Neuronal stem cell (in vitro differentiated cells): ENCODE results near the gene GTSF1L.
A peak's percentile ranks its signal among the peaks of the same experiment; 100 is the strongest.

Experiments
- DNase-seq: peaks from one replicate; pipeline ENCODE4 v3.0.0-alpha.2; 2013; ENCODE audit warnings: low spot score
- H2AFZ ChIP-seq: one replicate; pipeline ENCODE4 v1.6.1; 2013; ENCODE audit warnings: mild to moderate bottlenecking, low read length, inconsistent platforms
- H2AK5ac ChIP-seq: 2 replicates; pipeline ENCODE4 v1.6.1; 2013; ENCODE audit warnings: low read depth, mild to moderate bottlenecking, inconsistent platforms, low read length, moderate library complexity, mixed read lengths
- H2BK120ac ChIP-seq: 2 replicates; pipeline ENCODE4 v1.6.1; 2013; ENCODE audit warnings: low read depth, mild to moderate bottlenecking, inconsistent platforms, low read length, moderate library complexity, mixed read lengths
- H2BK12ac ChIP-seq: one replicate; pipeline ENCODE4 v1.6.1; 2013; ENCODE audit warnings: low read length, inconsistent platforms
- H2BK15ac ChIP-seq: 2 replicates; pipeline ENCODE4 v1.6.1; 2013; ENCODE audit warnings: mild to moderate bottlenecking, low read length, inconsistent platforms, mixed read lengths
- H2BK5ac ChIP-seq: one replicate; pipeline ENCODE4 v1.6.1; 2013; ENCODE audit warnings: inconsistent platforms, mild to moderate bottlenecking, low read length, moderate library complexity
- H3K14ac ChIP-seq: one replicate; pipeline ENCODE4 v1.6.1; 2013; ENCODE audit warnings: low read length, inconsistent platforms
- H3K18ac ChIP-seq: 2 replicates; pipeline ENCODE4 v1.6.1; 2013; ENCODE audit warnings: low read length, inconsistent platforms
- H3K23ac ChIP-seq: 2 replicates; pipeline ENCODE4 v1.6.1; 2013; ENCODE audit warnings: low read depth, mild to moderate bottlenecking, mixed read lengths, low read length, inconsistent platforms; ENCODE audit not compliant: poor library complexity
- H3K27ac ChIP-seq: replicated peaks from 3 replicates; pipeline ENCODE4 v1.5.1; 2013; ENCODE audit warnings: low read length, inconsistent platforms
- H3K27me3 ChIP-seq, 3 experiments: 2 replicates each; pipeline ENCODE4 v1.6.1; 2013; ENCODE audit warnings: low read length in 3 of 3, mild to moderate bottlenecking in 2 of 3, inconsistent platforms in 1 of 3, low read depth in 1 of 3, mixed read lengths in 1 of 3, moderate library complexity in 1 of 3; ENCODE audit not compliant: control insufficient read depth in 3 of 3, insufficient read depth in 3 of 3
- H3K36me3 ChIP-seq, 2 donors: replicated peaks in 1 of 2; 2 replicates each; pipeline ENCODE4 v1.6.1; 2013; ENCODE audit warnings: low read length in 2 of 2; ENCODE audit not compliant: control insufficient read depth in 2 of 2, insufficient read depth in 2 of 2
- H3K4ac ChIP-seq: 2 replicates; pipeline ENCODE4 v1.6.1; 2013; ENCODE audit warnings: inconsistent platforms, mild to moderate bottlenecking, low read length, moderate library complexity
- H3K4me1 ChIP-seq, 2 donors: 1 replicate in 1 of 2; 2 replicates in 1 of 2; pipeline ENCODE4 v1.6.1; 2013; ENCODE audit warnings: low read length in 2 of 2, low read depth in 1 of 2; ENCODE audit not compliant: control insufficient read depth in 2 of 2, insufficient read depth in 1 of 2
- H3K4me2 ChIP-seq: one replicate; pipeline ENCODE4 v1.6.1; 2013; ENCODE audit warnings: mild to moderate bottlenecking, low read length, inconsistent platforms; ENCODE audit not compliant: insufficient read depth, poor library complexity, severe bottlenecking
- H3K4me3 ChIP-seq, 2 donors: 2 replicates each; pipeline ENCODE4 v1.5.1; 2013; ENCODE audit warnings: low read length in 2 of 2, mild to moderate bottlenecking in 2 of 2, inconsistent platforms in 1 of 2, moderate library complexity in 1 of 2
- H3K79me1 ChIP-seq: one replicate; pipeline ENCODE4 v1.6.1; 2013; ENCODE audit warnings: low read depth, mild to moderate bottlenecking, inconsistent platforms, low read length, moderate library complexity
- H3K9ac ChIP-seq: one replicate; pipeline ENCODE4 v1.6.1; 2013; ENCODE audit warnings: mild to moderate bottlenecking, low read depth, low read length, inconsistent platforms; ENCODE audit not compliant: poor library complexity
- H3K9me3 ChIP-seq, 2 donors: replicated peaks in 1 of 2; 2 replicates each; pipeline versions ENCODE3 to v1.6.1; 2013; ENCODE audit warnings: low read length in 2 of 2, mild to moderate bottlenecking in 2 of 2, inconsistent platforms in 1 of 2, low read depth in 1 of 2, mixed read lengths in 1 of 2, moderate library complexity in 1 of 2; ENCODE audit not compliant: control insufficient read depth in 2 of 2, insufficient read depth in 1 of 2
- H4K8ac ChIP-seq: one replicate; pipeline ENCODE4 v1.6.1; 2013; ENCODE audit warnings: low read depth, mild to moderate bottlenecking, inconsistent platforms, low read length, moderate library complexity
- H4K91ac ChIP-seq: one replicate; pipeline ENCODE4 v1.6.1; 2013; ENCODE audit warnings: low read length, low read depth, mild to moderate bottlenecking, inconsistent platforms; ENCODE audit not compliant: poor library complexity
- WGBS, 2 donors: extraction: QIAGEN DNeasy Blood & Tissue Kit; methylation state at CpG; one replicate each; pipeline ENCODE4 v1.1.7; 2013; ENCODE audit warnings: missing lambda C conversion rate in 2 of 2, mixed read lengths in 1 of 2; ENCODE audit not compliant: insufficient read length in 2 of 2, insufficient replicate concordance in 1 of 2; ENCODE audit errors: extremely low coverage in 2 of 2; 5-methylcytosine and 5-hydroxymethylcytosine counted together

Gene GTSF1L

GRCh38 chr20:43721429-43722152 lies 5.2 kb downstream of the GTSF1L start:
- Histone ChIP-seq H3K27me3 (no peaks in the 10 kb centered on the region), H3K36me3 (peaks cover 2 to 12% of the 10 kb centered on the region in 2 donors), H3K27ac (no peak overlapping the region), H2BK15ac (no peak overlapping the region), H4K91ac (no peak overlapping the region), H3K23ac (peak overlapping the region; percentile 66), H3K18ac (no peak overlapping the region), H2BK120ac (no peak overlapping the region), H3K4me2 (no peak overlapping the region), H3K9me3 (no peaks in the 10 kb centered on the region), H2BK5ac (peak overlapping the region; percentile 30), H3K9ac (no peak overlapping the region), H2AK5ac (no peak overlapping the region), H4K8ac (no peak overlapping the region), H3K4ac (no peak overlapping the region), H3K79me1 (no peaks in the 10 kb centered on the region), H2AFZ (no peak overlapping the region), H3K14ac (peak overlapping the region; percentile 75), H3K4me1 (peaks cover 0 to 8% of the 10 kb centered on the region in 2 donors), H3K4me3 (no peak overlapping the region), H2BK12ac (no peak overlapping the region)
- DNase-seq: no peak
- WGBS, 2 donors: no CpG with 5 or more reads among the region's 15 CpGs

- no peak overlapping the region for H3K4ac ChIP-seq
- H3K9ac ChIP-seq: no peak overlapping the region
- no peak overlapping the region for H2BK15ac ChIP-seq
- no peak overlapping the region for H3K4me3 ChIP-seq
- no peak overlapping the region for H2AK5ac ChIP-seq
- no peaks in the 10 kb centered on the region for H3K27me3 ChIP-seq
- H3K4me2 ChIP-seq: no peak overlapping the region
- no peak overlapping the region for H3K27ac ChIP-seq
- H4K91ac ChIP-seq: no peak overlapping the region
- no peaks in the 10 kb centered on the region for H3K79me1 ChIP-seq
- H3K9me3 ChIP-seq: no peaks in the 10 kb centered on the region
- H3K18ac ChIP-seq: no peak overlapping the region
- peak overlapping the region; percentile 30 for H2BK5ac ChIP-seq
- no CpG with 5 or more reads among the region's 2 CpGs for WGBS, 2 donors
- no peak overlapping the region for H2AFZ ChIP-seq
- peak overlapping the region; percentile 66 for H3K23ac ChIP-seq
- peaks cover 0 to 8% of the 10 kb centered on the region in 2 donors for H3K4me1 ChIP-seq
- peaks cover 2 to 17% of the 10 kb centered on the region in 2 donors for H3K36me3 ChIP-seq
- H3K14ac ChIP-seq: no peak overlapping the region
- no peak overlapping the region for H2BK12ac ChIP-seq
- DNase-seq: no peak
- no peak overlapping the region for H4K8ac ChIP-seq
- no peak overlapping the region for H2BK120ac ChIP-seq
Observed at GRCh38 chr20:43721097-43721428, 5.7 kb downstream of the GTSF1L start.

DNA sequence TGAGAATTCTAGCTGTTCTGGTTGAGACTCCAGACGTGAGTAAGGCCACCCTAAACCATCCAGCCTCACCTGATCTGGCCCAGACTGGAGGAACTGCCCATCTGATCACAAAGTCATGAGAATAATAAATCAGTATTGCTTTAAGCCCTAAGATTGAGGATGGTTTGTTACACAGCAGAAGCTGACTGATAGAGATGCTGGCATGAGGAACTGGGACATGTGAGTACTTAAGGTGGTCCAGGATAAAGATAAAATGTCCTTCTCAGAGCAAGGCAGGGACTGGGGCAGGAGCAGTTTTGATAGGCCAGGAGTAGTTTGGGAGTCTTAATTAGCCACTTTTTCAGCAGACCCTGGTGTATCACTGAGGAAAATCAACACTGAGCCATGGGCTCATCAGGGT lies 6.8 kb downstream of the GTSF1L start:
- WGBS, 2 donors: no CpG with 5 or more reads among the region's 1 CpG
- DNase-seq: no peak
- Histone ChIP-seq H3K27ac (no peak overlapping the region), H3K23ac (no peak overlapping the region), H3K79me1 (no peaks in the 10 kb centered on the region), H3K4me1 (peaks cover 0 to 8% of the 10 kb centered on the region in 2 donors), H2BK15ac (no peak overlapping the region), H3K4ac (no peak overlapping the region), H3K36me3 (peaks cover 7 to 27% of the 10 kb centered on the region in 2 donors), H2BK120ac (no peak overlapping the region), H3K9me3 (no peaks in the 10 kb centered on the region), H4K91ac (no peak overlapping the region), H3K4me2 (no peak overlapping the region), H3K27me3 (no peaks in the 10 kb centered on the region), H3K4me3 (no peak overlapping the region), H2BK5ac (no peak overlapping the region), H4K8ac (no peak overlapping the region), H3K9ac (no peak overlapping the region), H2AFZ (no peak overlapping the region), H2AK5ac (no peak overlapping the region), H2BK12ac (no peak overlapping the region), H3K14ac (no peak overlapping the region), H3K18ac (no peak overlapping the region)

DNA sequence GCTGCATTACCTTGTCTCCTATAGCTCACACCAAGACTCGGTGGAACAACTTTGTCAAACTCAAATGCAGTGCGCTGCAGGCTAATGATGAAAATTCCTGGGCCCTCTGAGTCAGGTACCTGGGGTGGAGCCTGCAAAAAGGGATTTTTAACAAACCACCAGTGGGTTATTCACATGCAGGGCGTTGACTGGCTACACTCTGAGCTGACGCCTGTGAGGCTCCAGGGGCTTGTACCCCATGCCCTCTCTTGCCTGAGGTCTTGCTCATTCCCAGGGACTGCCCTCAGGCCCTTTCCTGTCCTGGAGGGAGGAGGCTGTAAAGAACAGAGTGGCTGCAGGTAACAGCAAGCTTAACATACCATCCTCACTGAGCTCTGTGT lies 9.2 kb downstream of the GTSF1L start:
- H2BK5ac ChIP-seq: no peak overlapping the region
- no peak overlapping the region for H3K4ac ChIP-seq
- H4K8ac ChIP-seq: no peak overlapping the region
- no peak for DNase-seq
- H3K14ac ChIP-seq: no peak overlapping the region
- H4K91ac ChIP-seq: no peak overlapping the region
- H3K4me3 ChIP-seq: no peak overlapping the region
- H3K79me1 ChIP-seq: no peaks in the 10 kb centered on the region
- WGBS, 2 donors: no CpG with 5 or more reads among the region's 4 CpGs
- no peak overlapping the region for H2AFZ ChIP-seq
- H2BK15ac ChIP-seq: no peak overlapping the region
- no peak overlapping the region for H2BK120ac ChIP-seq
- no peak overlapping the region for H3K18ac ChIP-seq
- peaks cover 0 to 8% of the 10 kb centered on the region in 2 donors for H3K4me1 ChIP-seq
- no peaks in the 10 kb centered on the region for H3K27me3 ChIP-seq
- peaks cover 18 to 46% of the 10 kb centered on the region in 2 donors for H3K36me3 ChIP-seq
- H2AK5ac ChIP-seq: no peak overlapping the region
- no peak overlapping the region for H3K4me2 ChIP-seq
- no peak overlapping the region for H3K27ac ChIP-seq
- no peak overlapping the region for H2BK12ac ChIP-seq
- H3K9ac ChIP-seq: no peak overlapping the region
- H3K9me3 ChIP-seq: no peaks in the 10 kb centered on the region
- no peak overlapping the region for H3K23ac ChIP-seq
